Testis (tissue), 3 donors: Measurements from ENCODE around the gene SND1. TPM values are rescaled to one million over a fixed set of nuclear protein-coding genes. Genes with fewer than 3 reads are reported as not detected.

ENCODE experiments used
- DNase-seq: peaks from one replicate; pipeline ENCODE4 v3.0.0-alpha.2; 2019
- H3K27ac ChIP-seq, 2 donors: fragments of 200-600 bp; sonication (generic); one replicate each; pipeline ENCODE4 v1.5.1; 2019
- H3K27me3 ChIP-seq: fragments of 200-600 bp; sonication (generic); one replicate; pipeline ENCODE4 v1.5.1; 2019
- H3K36me3 ChIP-seq: fragments of 200-600 bp; sonication (generic); one replicate; pipeline ENCODE4 v1.5.1; 2017; ENCODE audit warnings: low read depth; ENCODE audit errors: missing control alignments
- H3K4me1 ChIP-seq: fragments of 200-600 bp; sonication (generic); one replicate; pipeline ENCODE4 v1.5.1; 2019
- H3K4me3 ChIP-seq, 2 donors: fragments of 200-600 bp; sonication (generic); one replicate each; pipeline ENCODE4 v1.5.1; 2017 to 2019
- H3K9me3 ChIP-seq: fragments of 200-600 bp; sonication (generic); one replicate; pipeline ENCODE4 v1.5.1; 2017
- POLR2A ChIP-seq: fragments of 450-650 bp; IDR thresholded peaks from one replicate; pipeline ENCODE4 v1.6.1; 2017; ENCODE audit warnings: antibody characterized with exemption, mild to moderate bottlenecking, moderate library complexity
- WGBS, 2 donors: methylation state at CpG; one replicate each; pipeline ENCODE4 v1.1.5; 2018; 5-methylcytosine and 5-hydroxymethylcytosine counted together
- intact Hi-C: fragments of 100-400 bp; cut with DNase I; formaldehyde crosslinking; loops from one replicate; pipeline ENCODE4 v1.15.1; 2023; ENCODE audit warnings: low total_unique reads
- polyA plus RNA-seq: library from polyadenylated mRNA; stranded (reverse); fragments of 350-450 nt; fragmentation: Illumina TruSeq; extraction: RNeasy Lipid Tissue Mini Kit (QIAGEN cat#74804); gene quantifications from one replicate; pipeline ENCODE4 v1.2.3, GENCODE V29; 2014; ENCODE audit warnings: low read depth, low replicate concordance; ENCODE audit not compliant: insufficient read depth
- total RNA-seq, 2 donors: library from RNA; depleted of rRNA; stranded (reverse); fragments of >200 nt; gene quantifications; one replicate each; pipeline ENCODE4 v1.2.3, GENCODE V29; 2016
- TF ChIP-seq, protein P1 (sequence below), 3 experiments: fragments of 450-650 bp in 2 of 3; fragments of 200-600 bp in 1 of 3; sonication (generic) in 1 of 3; IDR thresholded peaks; one replicate each; pipeline ENCODE4 v1.5.1; 2016 to 2019; ENCODE audit warnings: antibody characterized with exemption in 3 of 3, mild to moderate bottlenecking in 2 of 3, moderate library complexity in 1 of 3

SND1 gene
- total and polyA plus RNA-seq, 3 donors from 2014 or later, result 132 to 207 (median 179) TPM

DNA sequence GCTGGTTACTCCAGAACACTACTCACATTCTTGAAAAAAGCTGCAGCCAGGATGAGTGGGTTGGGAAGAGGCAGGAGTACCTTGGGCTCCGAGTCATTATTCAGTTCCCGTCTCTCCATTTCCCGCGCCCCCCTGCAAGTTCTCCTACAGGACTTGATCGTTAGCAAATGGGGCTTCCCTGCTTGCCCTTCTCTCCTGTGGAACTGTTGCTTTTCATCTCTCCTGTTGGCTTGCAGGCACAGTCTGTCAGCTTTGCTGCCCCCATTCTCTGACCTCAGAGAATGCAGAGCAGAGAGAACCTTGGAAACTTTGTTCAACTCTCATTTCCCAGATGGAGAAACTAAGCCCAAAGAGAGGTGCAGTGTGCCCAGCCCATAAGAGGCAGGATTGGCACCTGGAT, 414.9 kb downstream of the SND1 start:
- intact Hi-C loops, result no loop called here
- TF ChIP-seq, protein P1, sequence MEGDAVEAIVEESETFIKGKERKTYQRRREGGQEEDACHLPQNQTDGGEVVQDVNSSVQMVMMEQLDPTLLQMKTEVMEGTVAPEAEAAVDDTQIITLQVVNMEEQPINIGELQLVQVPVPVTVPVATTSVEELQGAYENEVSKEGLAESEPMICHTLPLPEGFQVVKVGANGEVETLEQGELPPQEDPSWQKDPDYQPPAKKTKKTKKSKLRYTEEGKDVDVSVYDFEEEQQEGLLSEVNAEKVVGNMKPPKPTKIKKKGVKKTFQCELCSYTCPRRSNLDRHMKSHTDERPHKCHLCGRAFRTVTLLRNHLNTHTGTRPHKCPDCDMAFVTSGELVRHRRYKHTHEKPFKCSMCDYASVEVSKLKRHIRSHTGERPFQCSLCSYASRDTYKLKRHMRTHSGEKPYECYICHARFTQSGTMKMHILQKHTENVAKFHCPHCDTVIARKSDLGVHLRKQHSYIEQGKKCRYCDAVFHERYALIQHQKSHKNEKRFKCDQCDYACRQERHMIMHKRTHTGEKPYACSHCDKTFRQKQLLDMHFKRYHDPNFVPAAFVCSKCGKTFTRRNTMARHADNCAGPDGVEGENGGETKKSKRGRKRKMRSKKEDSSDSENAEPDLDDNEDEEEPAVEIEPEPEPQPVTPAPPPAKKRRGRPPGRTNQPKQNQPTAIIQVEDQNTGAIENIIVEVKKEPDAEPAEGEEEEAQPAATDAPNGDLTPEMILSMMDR (IDR thresholded peaks at IDR 0.05), result no peak
- TF ChIP-seq POLR2A, result no peak
- H3K4me3 ChIP-seq, result no peak overlapping the region
- no peaks in the 10 kb centered on the region for H3K9me3 ChIP-seq
- no peak overlapping the region for H3K27ac ChIP-seq
- no peak for DNase-seq
- WGBS, 2 donors, result 63 to 69% methylated on average over 5 of the region's 5 CpGs
- no peaks in the 10 kb centered on the region for H3K36me3 ChIP-seq
- no peaks in the 10 kb centered on the region for H3K27me3 ChIP-seq
- no peaks in the 10 kb centered on the region for H3K4me1 ChIP-seq

DNA sequence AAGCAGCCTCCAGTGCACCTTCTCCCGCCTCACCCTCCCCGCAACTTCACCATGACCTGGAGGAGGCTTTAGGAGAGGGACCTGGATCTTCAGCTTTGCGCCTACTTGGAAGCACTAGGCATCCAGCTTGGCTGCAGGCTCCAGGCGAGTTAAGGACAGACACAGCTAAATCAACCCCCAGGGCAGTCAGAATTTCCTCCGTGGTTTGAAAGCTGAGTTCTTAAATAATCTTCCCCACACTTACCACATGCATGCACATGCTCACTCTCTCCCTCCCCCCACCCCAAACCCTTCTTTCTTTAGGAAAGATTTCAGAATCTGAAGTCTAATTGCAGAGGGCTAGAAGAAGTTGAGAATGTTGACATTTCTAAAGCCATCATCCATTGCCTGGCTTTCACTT, 416.0 kb downstream of the SND1 start:
- H3K4me3 ChIP-seq, result no peak overlapping the region
- H3K36me3 ChIP-seq, result no peaks in the 10 kb centered on the region
- DNase-seq, result no peak
- 86 to 95% methylated on average over 5 of the region's 5 CpGs for WGBS, 2 donors
- no peaks in the 10 kb centered on the region for H3K9me3 ChIP-seq
- TF ChIP-seq, protein P1 (IDR thresholded peaks at IDR 0.05), result no peak
- no peak for TF ChIP-seq POLR2A
- intact Hi-C loops, result no loop called here
- H3K4me1 ChIP-seq, result no peaks in the 10 kb centered on the region
- no peak overlapping the region for H3K27ac ChIP-seq
- no peaks in the 10 kb centered on the region for H3K27me3 ChIP-seq

DNA sequence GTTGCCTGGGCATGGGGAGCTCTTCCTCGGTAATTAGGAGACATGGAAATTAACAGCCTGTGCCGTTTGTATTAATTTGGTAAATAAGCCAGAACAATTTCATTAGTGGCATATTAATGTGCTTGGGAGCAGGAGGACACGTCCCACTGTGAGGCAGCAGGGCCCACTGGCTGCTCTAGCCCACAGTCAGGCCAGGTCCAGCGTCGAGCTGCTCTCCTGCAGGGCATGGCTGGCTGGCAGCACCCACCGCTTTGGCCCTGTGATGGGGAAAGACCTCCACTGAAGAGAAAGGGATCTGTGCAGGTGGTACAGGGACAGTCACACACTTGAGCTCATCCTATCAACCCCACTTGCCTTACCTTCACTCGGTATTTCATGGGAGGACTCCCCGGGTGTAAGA, 416.8 kb downstream of the SND1 start:
- 91 to 94% methylated on average over 8 of the region's 8 CpGs for WGBS, 2 donors
- Histone ChIP-seq H3K4me3 (no peak overlapping the region), H3K4me1 (no peaks in the 10 kb centered on the region), H3K27ac (no peak overlapping the region), H3K9me3 (no peaks in the 10 kb centered on the region), H3K36me3 (no peaks in the 10 kb centered on the region), H3K27me3 (no peaks in the 10 kb centered on the region)
- no peak for DNase-seq
- intact Hi-C loops, result no loop called here
- TF ChIP-seq, protein P1 (IDR thresholded peaks at IDR 0.05), result no peak
- no peak for TF ChIP-seq POLR2A

DNA sequence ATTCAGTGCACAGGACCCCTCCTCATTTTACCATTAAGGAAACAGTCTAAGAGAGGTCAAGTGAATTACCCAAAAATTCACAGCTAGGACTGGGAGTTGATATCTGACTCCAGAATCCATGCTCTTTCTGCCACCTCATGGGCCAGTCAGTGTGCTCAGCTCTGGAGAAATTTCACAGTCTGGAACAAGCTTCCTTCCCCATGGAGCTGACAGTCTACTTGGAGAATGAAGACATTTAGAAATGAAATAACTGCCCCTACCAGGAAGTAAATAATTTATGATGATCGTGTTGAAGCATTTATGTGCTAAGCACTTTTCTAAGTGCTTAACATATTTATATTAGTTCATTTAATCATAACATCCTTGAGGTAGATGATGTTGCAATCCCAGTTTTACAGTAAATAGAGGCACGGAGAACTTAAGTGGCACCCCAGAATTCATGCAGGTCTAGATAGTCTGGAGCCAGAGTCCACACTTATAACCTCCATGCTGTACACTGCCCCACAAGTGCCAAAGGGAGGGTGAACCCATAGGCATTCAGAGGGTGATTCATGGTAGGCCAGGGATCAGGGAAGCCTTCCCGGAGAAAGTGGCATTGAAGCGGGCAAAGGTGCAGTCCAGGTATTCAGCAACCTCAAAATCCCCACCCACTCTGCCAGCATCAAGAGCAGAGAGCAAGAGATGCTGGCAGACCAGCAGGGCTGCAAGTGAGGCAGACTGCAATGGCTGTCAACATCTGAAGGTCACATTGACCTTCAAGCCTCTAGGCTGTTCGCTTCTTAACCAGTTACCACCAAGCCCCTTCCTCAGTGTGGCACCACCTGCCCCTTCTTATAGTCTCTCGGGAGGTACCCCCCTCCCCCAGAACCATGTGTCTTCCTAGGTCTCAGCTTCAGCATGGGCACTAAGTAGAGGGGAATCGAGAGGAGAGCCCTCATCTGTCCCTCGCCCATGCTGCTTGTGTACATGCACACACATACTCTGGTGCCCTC, 417.7 kb downstream of the SND1 start:
- intact Hi-C loops, result no loop called here
- Histone ChIP-seq H3K27me3 (no peaks in the 10 kb centered on the region), H3K4me3 (no peak overlapping the region), H3K36me3 (no peaks in the 10 kb centered on the region), H3K27ac (no peak overlapping the region), H3K9me3 (no peaks in the 10 kb centered on the region), H3K4me1 (no peaks in the 10 kb centered on the region)
- 90 to 94% methylated on average over 8 of the region's 8 CpGs for WGBS, 2 donors
- DNase-seq, result no peak
- TF ChIP-seq POLR2A, result no peak
- TF ChIP-seq, protein P1 (IDR thresholded peaks at IDR 0.05), result no peak
